Breast epithelium (tissue), 3 donors: ENCODE results near the gene GRIK1.

Experiments
- POLR2A ChIP-seq: fragments of 450-650 bp; IDR thresholded peaks from one replicate; pipeline ENCODE4 v1.6.1; 2016; ENCODE audit warnings: antibody characterized with exemption, mild to moderate bottlenecking, moderate library complexity
- POLR2AphosphoS5 ChIP-seq, 3 donors: sonication (generic); formaldehyde crosslinking; IDR thresholded peaks; one replicate each; pipeline ENCODE4 v1.6.1; 2017; ENCODE audit warnings: antibody characterized with exemption in 3 of 3
- TF ChIP-seq, protein P1 (sequence below), 3 donors: fragments of 450-650 bp; IDR thresholded peaks; one replicate each; pipeline ENCODE4 v1.5.1; 2016 to 2017; ENCODE audit warnings: antibody characterized with exemption in 3 of 3, mild to moderate bottlenecking in 3 of 3, moderate library complexity in 3 of 3

DNA sequence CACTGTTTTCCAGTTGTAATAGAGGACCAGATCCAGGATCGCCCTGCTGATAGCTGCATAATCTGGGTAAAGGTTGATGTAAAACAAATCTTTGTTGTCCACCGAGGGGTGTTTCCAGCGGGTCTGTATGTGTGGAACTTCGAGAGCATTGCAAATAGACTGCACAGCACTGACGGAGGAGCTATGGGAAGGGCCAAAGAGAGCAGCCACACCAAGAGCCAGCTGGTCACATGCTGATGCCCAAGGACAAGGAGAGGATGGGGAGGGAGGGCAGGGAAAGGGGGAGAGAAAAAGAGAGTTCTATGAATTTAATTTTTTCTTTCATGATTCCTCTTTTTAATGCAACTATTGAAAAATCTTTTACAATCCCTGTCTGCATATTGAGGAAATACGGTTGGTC, 250.0 kb downstream of the GRIK1 start:
- TF ChIP-seq, protein P1, sequence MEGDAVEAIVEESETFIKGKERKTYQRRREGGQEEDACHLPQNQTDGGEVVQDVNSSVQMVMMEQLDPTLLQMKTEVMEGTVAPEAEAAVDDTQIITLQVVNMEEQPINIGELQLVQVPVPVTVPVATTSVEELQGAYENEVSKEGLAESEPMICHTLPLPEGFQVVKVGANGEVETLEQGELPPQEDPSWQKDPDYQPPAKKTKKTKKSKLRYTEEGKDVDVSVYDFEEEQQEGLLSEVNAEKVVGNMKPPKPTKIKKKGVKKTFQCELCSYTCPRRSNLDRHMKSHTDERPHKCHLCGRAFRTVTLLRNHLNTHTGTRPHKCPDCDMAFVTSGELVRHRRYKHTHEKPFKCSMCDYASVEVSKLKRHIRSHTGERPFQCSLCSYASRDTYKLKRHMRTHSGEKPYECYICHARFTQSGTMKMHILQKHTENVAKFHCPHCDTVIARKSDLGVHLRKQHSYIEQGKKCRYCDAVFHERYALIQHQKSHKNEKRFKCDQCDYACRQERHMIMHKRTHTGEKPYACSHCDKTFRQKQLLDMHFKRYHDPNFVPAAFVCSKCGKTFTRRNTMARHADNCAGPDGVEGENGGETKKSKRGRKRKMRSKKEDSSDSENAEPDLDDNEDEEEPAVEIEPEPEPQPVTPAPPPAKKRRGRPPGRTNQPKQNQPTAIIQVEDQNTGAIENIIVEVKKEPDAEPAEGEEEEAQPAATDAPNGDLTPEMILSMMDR (IDR thresholded peaks at IDR 0.05) = no peak
- TF ChIP-seq POLR2A = no peak
- TF ChIP-seq POLR2AphosphoS5 (IDR thresholded peaks at IDR 0.05) = no peak
